GM19455 (cell line): ENCODE results near the gene KLHL41.
"Not testable (repeated sequence)": the region's sequence is repeated elsewhere in the genome, so short reads cannot be mapped to it uniquely, and the experiment has no call there.

Experiments used
- ATAC-seq: cut with Tn5 transposase; IDR thresholded peaks from one replicate; pipeline ENCODE4 v1.9.1; 2021; ENCODE audit not compliant: unreplicated experiment

KLHL41 gene

DNA sequence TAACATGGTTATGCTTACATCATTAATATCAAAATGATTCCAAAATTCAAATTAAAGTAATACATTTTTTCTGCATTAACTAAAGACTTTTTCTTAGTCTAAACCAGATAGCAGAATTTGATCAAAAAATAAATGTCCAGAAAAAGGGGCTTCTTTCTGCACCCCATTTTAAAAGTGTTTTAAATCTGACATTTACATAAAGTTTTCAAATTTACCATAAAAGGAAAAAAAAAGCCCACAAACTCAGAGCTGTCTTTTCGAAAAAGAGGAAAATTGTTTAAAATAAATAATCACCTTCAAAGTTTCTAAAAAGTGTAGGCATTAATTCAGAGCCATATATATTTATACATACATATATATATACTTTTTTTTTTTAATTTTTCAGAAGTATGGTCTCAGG, 62.7 kb downstream of the KLHL41 start:
- no peak for ATAC-seq

DNA sequence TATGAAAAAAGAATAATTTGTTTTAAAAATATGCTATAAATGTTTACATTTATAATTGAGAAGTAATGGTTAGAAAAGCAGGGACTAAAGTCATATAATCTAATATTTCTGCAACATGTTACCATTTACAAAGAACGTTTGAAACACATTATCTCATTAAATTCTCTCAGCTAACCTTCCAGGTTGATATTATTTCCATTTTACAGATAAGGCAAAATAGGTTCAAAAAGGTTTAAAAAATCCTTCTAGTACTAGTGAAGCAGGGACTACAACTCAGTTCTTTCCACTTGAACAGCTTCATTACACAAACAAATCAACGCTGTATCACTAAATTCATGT, 63.3 kb downstream of the KLHL41 start:
- ATAC-seq, result no peak

GRCh38 chr2:169573160-169573973, 63.9 kb downstream of the KLHL41 start, which contains the start of gene FASTKD1:
Gene FASTKD1 (minus strand): TSS chr2:169573865. CDS start chr2:169572029, 1,836 bp downstream.
- ATAC-seq, result peak; percentile 99

DNA sequence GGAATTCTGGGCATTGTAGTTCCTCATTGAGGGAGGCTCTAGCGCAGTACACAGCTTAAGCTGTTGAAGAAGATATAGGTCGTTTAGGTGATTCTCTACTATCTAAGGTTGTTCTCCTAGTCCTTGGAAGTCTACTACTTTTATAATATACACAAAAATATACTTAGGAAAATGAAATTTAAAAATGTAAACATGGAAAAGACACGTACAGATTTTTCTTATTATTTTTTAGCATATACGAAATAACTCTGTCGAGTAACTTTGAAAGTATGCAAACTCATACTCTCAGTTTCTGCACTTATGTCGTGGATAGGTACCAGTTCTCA, 64.4 kb downstream of the KLHL41 start:
- no peak for ATAC-seq

- not testable (repeated sequence) for ATAC-seq
Observed at GRCh38 chr2:169574539-169574938, 65.0 kb downstream of the KLHL41 start.

DNA sequence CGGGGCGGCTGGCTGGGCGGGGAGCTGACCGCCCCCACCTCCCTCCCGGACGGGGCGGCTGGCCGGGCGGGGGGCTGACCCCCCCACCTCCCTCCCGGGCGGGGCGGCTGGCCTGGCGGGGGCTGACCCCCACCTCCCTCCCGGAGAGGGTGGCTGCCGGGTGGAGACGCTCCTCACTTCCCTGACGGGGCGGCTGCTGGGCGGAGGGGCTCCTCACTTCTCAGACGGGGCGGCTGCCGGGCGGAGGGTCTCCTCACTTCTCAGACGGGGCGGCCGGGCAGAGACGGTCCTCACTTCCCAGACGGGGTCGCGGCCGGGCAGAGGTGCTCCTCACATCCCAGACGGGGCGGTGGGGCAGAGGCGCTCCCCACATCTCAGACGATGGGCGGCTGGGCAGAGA, 65.8 kb downstream of the KLHL41 start:
- ATAC-seq, result not testable (repeated sequence)
